ENCODE data around the gene FNDC5. TPM values are rescaled to one million over a fixed set of nuclear protein-coding genes. Genes with fewer than 3 reads are reported as not detected.
A peak's percentile ranks its signal among the peaks of the same experiment; 100 is the strongest.

The FNDC5 gene
- total RNA-seq, 1 experiment from 2014 or later, result 4.5 TPM

DNA sequence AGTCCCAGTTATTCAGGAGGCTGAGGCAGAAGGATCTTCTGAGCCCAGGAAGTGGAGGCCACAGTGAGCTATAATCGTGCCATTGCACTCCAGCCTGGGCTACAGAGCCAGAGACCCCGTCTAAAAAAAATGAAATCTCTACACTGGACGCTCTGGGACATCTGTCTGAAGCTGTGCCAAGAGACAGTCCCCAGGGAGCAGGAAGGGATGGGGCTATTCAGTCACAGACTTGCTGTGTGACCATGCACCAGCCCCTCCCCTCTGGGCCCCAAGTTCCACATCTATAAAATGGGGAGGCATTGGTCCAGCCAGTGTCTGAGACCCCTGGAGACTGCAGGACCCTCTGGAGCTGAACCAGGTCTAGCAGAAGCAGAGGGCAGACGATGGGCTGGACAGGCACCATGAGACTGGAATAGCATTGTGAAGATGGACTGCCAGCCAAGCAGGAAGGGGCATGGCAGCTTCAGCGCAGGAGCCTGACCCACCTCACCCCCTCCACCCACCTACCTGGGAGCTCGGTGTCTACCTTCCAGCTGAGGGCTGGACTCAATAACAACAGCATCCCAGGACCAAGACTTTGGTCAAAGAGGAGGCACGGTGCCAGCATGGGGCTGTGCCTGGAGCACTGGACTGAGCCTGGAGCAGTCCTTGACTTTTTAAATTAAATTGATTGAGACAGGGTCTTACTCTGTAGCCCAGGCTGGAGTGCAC, 29.0 kb upstream of the FNDC5 start:
- Histone ChIP-seq H4K20me1 (ENCODE audit: control insufficient read depth, insufficient read depth, insufficient read length) (no peaks in the 10 kb centered on the region), H3K4me1 (ENCODE audit: insufficient read depth, low read length) (no peaks in the 10 kb centered on the region), H2BK20ac (ENCODE audit: low read depth, low read length, poor library complexity, severe bottlenecking) (no peak overlapping the region), H3K27me3 (ENCODE audit: insufficient read depth, low read length) (peaks cover 22% of the 10 kb centered on the region; the same call in 1 of the 2 replicates), H3K9ac (ENCODE audit: extremely low read depth, insufficient read length, low read length) (no peak overlapping the region), H2AK5ac (ENCODE audit: insufficient read length, low read length) (no peak overlapping the region), H3K18ac (ENCODE audit: insufficient read length, low read depth, low read length) (no peak overlapping the region), H3T11ph (ENCODE audit: low read length) (no peak overlapping the region), H2BK12ac (ENCODE audit: insufficient read length, low read depth, low read length) (no peak overlapping the region), H3K4ac (ENCODE audit: low read depth, low read length) (no peak overlapping the region), H3K9me3 (ENCODE audit: control insufficient read depth, low read depth, low read length) (no peaks in the 10 kb centered on the region), H3K23me2 (ENCODE audit: insufficient read length, low read depth, low read length, poor library complexity, severe bottlenecking) (peaks cover 8% of the 10 kb centered on the region), H3K79me1 (ENCODE audit: insufficient read depth, low read depth, low read length, poor library complexity, severe bottlenecking) (no peaks in the 10 kb centered on the region), H3K79me2 (ENCODE audit: insufficient read depth, low read length) (no peaks in the 10 kb centered on the region), H2BK120ac (ENCODE audit: low read depth, low read length, poor library complexity, severe bottlenecking) (no peak overlapping the region), H2AFZ (ENCODE audit: low read length) (no peak overlapping the region), H4K8ac (replicated peaks; ENCODE audit: insufficient read length, low read depth, low read length) (no peak overlapping the region), H3K27ac (ENCODE audit: insufficient read length, low read depth, low read length) (no peak overlapping the region), H3K4me2 (ENCODE audit: insufficient read depth, insufficient read length, low read length) (no peak overlapping the region), H3K23ac (ENCODE audit: insufficient read length, low read depth, low read length) (no peak overlapping the region), H4K91ac (ENCODE audit: insufficient read length, low read depth, low read length) (no peak overlapping the region), H2BK15ac (ENCODE audit: low read depth, low read length) (no peak overlapping the region), H2BK5ac (ENCODE audit: insufficient read length, low read length) (no peak overlapping the region), H4K5ac (ENCODE audit: insufficient read length, low read depth, low read length) (no peak overlapping the region), H3K56ac (ENCODE audit: insufficient read length, low read depth, low read length) (no peak overlapping the region), H3K14ac (ENCODE audit: insufficient read depth, low read length) (no peak overlapping the region)
- Mint-ChIP-seq H3K27me3 (ENCODE audit: low read depth) (peaks cover 87% of the 10 kb centered on the region), H3K4me3 (0 out of 5 replicates have a peak overlapping the region, but pooled peaks of 1 of the 2 experiments have one; percentile 51), H3K9me3 (no peaks in the 10 kb centered on the region; a peak in 1 of 5 replicates), H3K4me1 (peaks cover 15 to 24% of the 10 kb centered on the region in 2 experiments), H3K36me3 (ENCODE audit: insufficient read depth in 1 of 3, low read depth in 3 of 3) (peaks cover 0 to 4% (median 0%) of the 10 kb centered on the region in 3 experiments; a peak in 1 of 7 replicates), H3K27ac (no peak overlapping the region)
- DNase-seq, result no peak
- TF ChIP-seq, protein P1, sequence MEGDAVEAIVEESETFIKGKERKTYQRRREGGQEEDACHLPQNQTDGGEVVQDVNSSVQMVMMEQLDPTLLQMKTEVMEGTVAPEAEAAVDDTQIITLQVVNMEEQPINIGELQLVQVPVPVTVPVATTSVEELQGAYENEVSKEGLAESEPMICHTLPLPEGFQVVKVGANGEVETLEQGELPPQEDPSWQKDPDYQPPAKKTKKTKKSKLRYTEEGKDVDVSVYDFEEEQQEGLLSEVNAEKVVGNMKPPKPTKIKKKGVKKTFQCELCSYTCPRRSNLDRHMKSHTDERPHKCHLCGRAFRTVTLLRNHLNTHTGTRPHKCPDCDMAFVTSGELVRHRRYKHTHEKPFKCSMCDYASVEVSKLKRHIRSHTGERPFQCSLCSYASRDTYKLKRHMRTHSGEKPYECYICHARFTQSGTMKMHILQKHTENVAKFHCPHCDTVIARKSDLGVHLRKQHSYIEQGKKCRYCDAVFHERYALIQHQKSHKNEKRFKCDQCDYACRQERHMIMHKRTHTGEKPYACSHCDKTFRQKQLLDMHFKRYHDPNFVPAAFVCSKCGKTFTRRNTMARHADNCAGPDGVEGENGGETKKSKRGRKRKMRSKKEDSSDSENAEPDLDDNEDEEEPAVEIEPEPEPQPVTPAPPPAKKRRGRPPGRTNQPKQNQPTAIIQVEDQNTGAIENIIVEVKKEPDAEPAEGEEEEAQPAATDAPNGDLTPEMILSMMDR (conservative IDR thresholded peaks at IDR 0.05), result no peak
- WGBS (ENCODE audit: extremely low coverage, insufficient read length, low lambda C conversion rate), result no CpG with 5 or more reads among the region's 7 CpGs
